HG03558 (cell line): ENCODE measurements around the gene SYT8.
"Not testable (repeated sequence)": the region's sequence is repeated elsewhere in the genome, so short reads cannot be mapped to it uniquely, and the experiment has no call there.

Experiments
- ATAC-seq: cut with Tn5 transposase; IDR thresholded peaks from one replicate; pipeline ENCODE4 v1.9.1; 2021; ENCODE audit warnings: moderate number of reproducible peaks; ENCODE audit not compliant: unreplicated experiment; ENCODE audit errors: extremely low read depth

Gene SYT8

DNA sequence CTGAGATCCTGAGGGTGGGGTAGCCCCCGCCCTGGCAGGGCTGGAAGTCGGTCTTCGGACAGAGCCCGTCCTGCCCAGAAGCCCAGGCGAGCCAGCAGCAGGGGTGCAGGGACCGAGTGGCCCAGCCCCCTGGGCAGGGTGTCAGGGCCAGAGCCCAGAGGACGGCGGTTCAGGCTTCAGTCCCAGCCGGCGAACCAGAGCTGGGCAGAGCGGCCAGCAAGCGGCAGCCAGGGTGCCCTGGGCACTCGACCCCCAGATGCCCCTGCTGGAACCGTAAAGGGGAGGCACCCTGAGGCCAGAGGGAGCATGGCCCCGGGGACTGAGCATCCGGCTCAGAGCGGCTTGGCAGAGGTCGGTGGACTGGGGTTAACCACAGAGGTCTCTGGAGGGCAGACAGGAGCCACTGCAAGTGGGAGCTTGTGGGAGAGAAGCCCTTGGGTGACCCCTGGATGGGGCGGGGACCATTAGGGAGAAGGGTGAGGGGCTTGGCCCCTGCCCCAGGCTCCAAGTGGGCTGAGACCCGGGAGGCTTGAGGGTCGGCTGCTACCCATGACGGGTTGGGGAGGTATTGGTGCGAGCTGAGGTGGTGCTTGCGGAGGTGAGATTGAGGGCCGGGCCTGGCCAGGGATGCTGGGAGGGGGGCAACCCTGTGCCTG is 34.0 kb downstream of the SYT8 start:
- no peak for ATAC-seq

GRCh38 chr11:1869427-1870325 is 34.9 kb downstream of the SYT8 start:
- no peak for ATAC-seq

- no peak for ATAC-seq
Observed at GRCh38 chr11:1870326-1870696, 35.5 kb downstream of the SYT8 start.

GRCh38 chr11:1870721-1871466 is 36.1 kb downstream of the SYT8 start:
- no peak for ATAC-seq

DNA sequence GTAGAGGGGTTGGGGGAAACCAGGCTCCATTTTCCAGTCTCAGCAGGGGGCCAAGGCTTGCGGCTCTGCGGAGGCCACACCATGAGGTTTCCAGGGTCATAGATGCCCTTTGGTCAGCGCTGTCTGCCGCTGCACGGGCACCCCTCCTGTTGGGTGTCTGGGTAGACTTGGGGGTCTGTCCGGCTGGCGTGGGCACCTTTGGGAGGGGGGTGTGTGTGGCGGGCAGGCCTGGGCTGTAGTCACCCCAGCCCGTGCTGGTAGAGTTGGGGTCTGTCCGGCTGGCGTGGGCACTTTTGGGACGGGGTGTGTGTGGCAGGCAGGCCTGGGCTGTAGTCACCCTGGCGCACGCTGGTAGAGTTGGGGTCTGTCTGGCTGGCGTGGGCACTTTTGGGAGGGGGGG is 36.7 kb downstream of the SYT8 start:
- no peak for ATAC-seq

GRCh38 chr11:1872267-1872985 is 37.6 kb downstream of the SYT8 start:
- no peak for ATAC-seq

- no peak for ATAC-seq
Observed at GRCh38 chr11:1873048-1873812, 38.4 kb downstream of the SYT8 start.

- ATAC-seq, result not testable (repeated sequence)
Observed at GRCh38 chr11:1873813-1874150, 39.0 kb downstream of the SYT8 start.

- ATAC-seq, result not testable (repeated sequence)
Observed at GRCh38 chr11:1874441-1875092, 39.8 kb downstream of the SYT8 start.

- ATAC-seq, result no peak
Observed at GRCh38 chr11:1875093-1875850, 40.5 kb downstream of the SYT8 start.

- ATAC-seq, result not testable (repeated sequence)
Observed at GRCh38 chr11:1875851-1876301, 41.1 kb downstream of the SYT8 start.

- no peak for ATAC-seq
Observed at GRCh38 chr11:1876361-1877063, 41.7 kb downstream of the SYT8 start.

- no peak for ATAC-seq
Observed at GRCh38 chr11:1877211-1878136, 42.7 kb downstream of the SYT8 start.

DNA sequence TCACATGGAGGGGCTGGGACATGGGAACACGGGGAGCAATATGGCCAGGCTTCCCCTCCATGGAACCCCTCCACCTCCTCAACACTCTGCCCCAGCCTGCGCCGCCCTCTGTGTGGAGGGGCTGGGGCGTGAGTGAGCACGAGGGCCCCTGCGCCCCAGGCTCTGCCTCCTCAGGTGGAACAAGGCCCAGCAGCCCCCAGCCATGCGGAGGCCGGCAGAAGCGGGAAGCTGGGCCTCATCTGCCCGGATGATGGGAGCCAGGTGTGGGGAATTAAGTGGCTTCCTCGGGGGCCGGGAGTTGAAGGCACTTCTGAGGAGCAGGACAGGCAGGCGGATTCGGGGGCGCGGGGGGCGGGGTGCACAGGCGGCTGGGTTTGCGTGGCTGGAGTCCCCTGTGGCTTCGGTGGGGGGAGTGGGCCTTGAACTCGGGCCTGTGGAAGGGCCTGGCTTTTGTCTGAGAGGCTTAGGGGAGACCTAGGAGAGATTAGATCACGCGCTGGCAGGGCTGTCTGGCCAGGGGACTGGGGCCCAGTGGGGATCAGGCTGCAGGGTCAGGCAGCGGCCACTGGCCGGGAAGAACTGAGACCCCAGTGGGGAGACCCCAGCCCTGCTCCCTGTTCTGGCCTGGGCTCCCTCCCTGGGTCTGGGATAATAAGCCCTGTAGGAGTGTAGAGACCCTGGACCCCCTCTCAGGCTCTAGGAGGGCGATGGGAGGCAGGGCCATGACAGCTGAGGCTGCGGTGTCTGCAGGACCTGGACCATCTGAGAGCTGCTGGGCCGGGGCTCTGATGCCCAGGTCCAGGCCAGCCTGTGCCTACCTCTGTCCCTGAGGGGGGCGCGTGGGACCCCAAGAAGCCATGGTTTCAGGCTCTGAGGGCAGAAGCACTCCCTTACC is 43.6 kb downstream of the SYT8 start:
- ATAC-seq, result no peak

- no peak for ATAC-seq
Observed at GRCh38 chr11:1879342-1879940, 44.7 kb downstream of the SYT8 start.
